GM18511 (cell line): ENCODE results near the gene PPAT.
A peak's percentile ranks its signal among the peaks of the same experiment; 100 is the strongest.
"Not testable (repeated sequence)": the region's sequence is repeated elsewhere in the genome, so short reads cannot be mapped to it uniquely, and the experiment has no call there.

Experiments used
- ATAC-seq: cut with Tn5 transposase; IDR thresholded peaks from one replicate; pipeline ENCODE4 v1.9.1; 2021; ENCODE audit warnings: mild to moderate bottlenecking, moderate library complexity; ENCODE audit not compliant: unreplicated experiment

Gene PPAT

GRCh38 chr4:56435140-56435926 is at the start of gene PPAT:
Gene PPAT (minus strand): TSS chr4:56435615. CDS start chr4:56435477, 138 bp downstream.
- ATAC-seq, result peak; percentile 81

GRCh38 chr4:56480691-56481090 is 45.3 kb upstream of the PPAT start:
- no peak for ATAC-seq

- no peak for ATAC-seq
Measured at GRCh38 chr4:56477192-56477702, 41.8 kb upstream of the PPAT start.

GRCh38 chr4:56475917-56476316 is 40.5 kb upstream of the PPAT start:
- ATAC-seq, result peak; percentile 91

- no peak for ATAC-seq
Measured at GRCh38 chr4:56469489-56470210, 34.2 kb upstream of the PPAT start.

GRCh38 chr4:56468097-56468422 is 32.6 kb upstream of the PPAT start:
- ATAC-seq, result peak; percentile 58

- peak; percentile 94 for ATAC-seq
Measured at GRCh38 chr4:56467284-56468096, 32.1 kb upstream of the PPAT start, which contains the start of gene SRP72. Gene SRP72 (plus strand): TSS chr4:56467617. CDS start chr4:56467636, 19 bp downstream.

- no peak for ATAC-seq
Measured at GRCh38 chr4:56466910-56467283, 31.5 kb upstream of the PPAT start.

- not testable (repeated sequence) for ATAC-seq
Measured at GRCh38 chr4:56466296-56466761, 30.9 kb upstream of the PPAT start.

- no peak for ATAC-seq
Measured at GRCh38 chr4:56465599-56466295, 30.3 kb upstream of the PPAT start.

- ATAC-seq, result no peak
Measured at GRCh38 chr4:56464581-56464980, 29.2 kb upstream of the PPAT start.

- ATAC-seq, result no peak
Measured at GRCh38 chr4:56463711-56464110, 28.3 kb upstream of the PPAT start.

- ATAC-seq, result no peak
Measured at GRCh38 chr4:56462157-56462556, 26.7 kb upstream of the PPAT start.

- ATAC-seq, result no peak
Measured at GRCh38 chr4:56460085-56460484, 24.7 kb upstream of the PPAT start.

- ATAC-seq, result peak; percentile 49
Measured at GRCh38 chr4:56450342-56450741, 14.9 kb upstream of the PPAT start.

- ATAC-seq, result not testable (repeated sequence)
Measured at GRCh38 chr4:56449475-56449874, 14.1 kb upstream of the PPAT start.

GRCh38 chr4:56448301-56448700 is 12.9 kb upstream of the PPAT start:
- no peak for ATAC-seq

GRCh38 chr4:56445699-56446098 is 10.3 kb upstream of the PPAT start:
- no peak for ATAC-seq

GRCh38 chr4:56444719-56445118 is 9.3 kb upstream of the PPAT start:
- peak; percentile 50 for ATAC-seq

- no peak for ATAC-seq
Measured at GRCh38 chr4:56440983-56441382, 5.6 kb upstream of the PPAT start.
